ENCODE measurements around the gene C10orf67. TPM values are rescaled to one million over a fixed set of nuclear protein-coding genes. Genes with fewer than 3 reads are reported as not detected.
"Not testable (repeated sequence)": the region's sequence is repeated elsewhere in the genome, so short reads cannot be mapped to it uniquely, and the experiment has no call there.

C10orf67 gene
- total RNA-seq, 3 donors from 2014 or later = 0.29 TPM; not detected in 2

DNA sequence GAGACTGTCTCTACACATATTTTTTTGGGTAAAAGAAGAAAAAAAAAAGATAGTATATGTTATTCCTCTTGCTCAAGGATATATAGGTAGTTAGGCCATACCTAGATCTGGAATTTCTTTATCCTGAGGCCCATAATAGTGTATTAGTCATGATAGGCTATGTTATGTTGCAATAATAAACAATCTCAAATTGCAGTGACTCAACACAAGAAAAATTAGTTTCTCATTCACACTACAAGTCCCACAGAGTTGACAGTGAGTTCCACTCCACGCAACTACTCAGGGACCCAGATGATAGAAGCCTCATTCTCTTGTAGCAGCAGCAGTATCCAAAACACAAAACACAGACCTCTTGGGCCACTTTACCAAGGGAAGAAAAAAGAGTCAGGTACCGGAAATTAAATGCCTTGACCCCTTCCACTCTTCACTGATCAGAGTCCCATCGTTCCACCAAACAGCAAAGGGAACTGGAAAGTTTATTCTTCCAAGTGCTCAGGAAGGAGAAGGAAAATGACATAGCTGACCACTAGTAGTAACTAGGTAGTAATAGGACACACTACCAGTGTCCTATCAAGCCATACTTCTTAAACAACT is 7.4 kb upstream of the C10orf67 start:
- no peak overlapping the region for H3K4me3 ChIP-seq
- no peak for DNase-seq (ENCODE audit: low spot score in 2 of 2)
- H3K4me1 ChIP-seq = no peaks in the 10 kb centered on the region
- no peaks in the 10 kb centered on the region for H3K36me3 ChIP-seq
- no peak for TF ChIP-seq POLR2AphosphoS5 (IDR thresholded peaks at IDR 0.05)
- TF ChIP-seq CTCF (IDR thresholded peaks at IDR 0.05) = no peak
- TF ChIP-seq POLR2A (IDR thresholded peaks at IDR 0.05) = no peak
- H3K27ac ChIP-seq = no peak overlapping the region
- H3K9me3 ChIP-seq = no peaks in the 10 kb centered on the region
- intact Hi-C loops (cut with DNase I; ENCODE audit: low total_unique reads) = no loop called here
- H3K27me3 ChIP-seq = no peaks in the 10 kb centered on the region

DNA sequence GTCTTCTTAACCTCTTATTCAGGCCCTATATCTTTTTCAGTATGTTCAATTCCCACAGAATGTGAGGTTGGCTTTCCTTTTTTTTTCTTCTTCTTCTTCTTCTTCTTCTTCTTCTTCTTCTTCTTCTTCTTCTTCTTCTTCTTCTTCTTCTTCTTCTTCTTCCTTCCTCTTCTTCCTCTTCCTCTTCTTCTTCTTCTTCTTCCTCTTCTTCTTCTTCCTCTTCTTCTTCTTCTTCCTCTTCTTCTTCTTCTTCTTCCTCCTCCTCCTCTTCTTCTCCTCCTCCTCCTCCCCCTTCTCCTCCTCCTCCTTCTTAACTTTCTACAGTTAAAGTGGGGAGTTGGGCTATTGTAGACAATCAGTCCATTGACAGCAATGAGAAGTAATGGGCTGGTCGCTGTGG is 6.1 kb upstream of the C10orf67 start:
- intact Hi-C loops (cut with DNase I; ENCODE audit: low total_unique reads); DNase-seq (ENCODE audit: low spot score in 2 of 2); H3K4me3 ChIP-seq; H3K27me3 ChIP-seq; H3K36me3 ChIP-seq; H3K27ac ChIP-seq; H3K4me1 ChIP-seq; H3K9me3 ChIP-seq: not testable (repeated sequence)

GRCh38 chr10:23345861-23346260 is 1.3 kb upstream of the C10orf67 start:
- Histone ChIP-seq H3K27me3 (peaks cover 0 to 14% of the 10 kb centered on the region in 2 donors), H3K27ac (no peak overlapping the region), H3K36me3 (no peaks in the 10 kb centered on the region), H3K4me3 (no peak overlapping the region), H3K4me1 (no peaks in the 10 kb centered on the region), H3K9me3 (no peaks in the 10 kb centered on the region)
- TF ChIP-seq CTCF (IDR thresholded peaks at IDR 0.05) (no peak), POLR2AphosphoS5 (IDR thresholded peaks at IDR 0.05) (no peak), POLR2A (IDR thresholded peaks at IDR 0.05) (no peak)
- no peak for DNase-seq (ENCODE audit: low spot score in 2 of 2)
- intact Hi-C loops (cut with DNase I; ENCODE audit: low total_unique reads) = no loop called here

DNA sequence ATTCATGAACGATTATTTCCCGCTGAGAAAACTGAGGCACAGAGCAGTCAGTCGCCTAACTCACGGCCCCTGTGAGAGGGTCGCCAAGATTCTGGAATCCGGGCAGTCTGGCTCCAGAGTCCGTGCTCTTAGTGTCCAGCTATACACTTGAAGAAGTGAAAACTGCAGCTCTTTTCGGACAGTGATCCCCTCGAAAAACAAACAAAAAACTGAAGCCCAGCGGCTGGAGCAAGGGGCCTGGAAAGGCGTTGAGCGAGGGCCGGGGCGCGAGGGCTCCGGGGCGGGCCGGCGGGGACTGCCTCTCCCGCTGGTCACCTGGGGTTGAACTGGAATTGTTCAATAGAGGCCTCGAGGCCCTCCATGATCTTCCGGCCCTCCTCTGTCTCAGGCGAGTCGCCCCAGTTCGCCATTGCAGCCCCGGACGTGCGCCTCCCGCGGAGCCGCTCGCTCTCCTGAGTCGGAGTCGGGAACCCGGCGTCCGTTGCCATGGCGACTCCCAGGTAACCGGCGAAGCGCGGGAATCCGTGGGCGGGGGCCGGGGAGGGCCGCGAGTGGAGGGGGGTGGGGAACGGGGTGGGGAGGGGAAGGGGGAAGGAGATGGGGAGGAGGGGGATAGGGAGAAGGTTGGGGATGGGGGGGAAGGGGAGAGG is 881 bp downstream of the C10orf67 start:
- H3K27me3 ChIP-seq = peaks cover 0 to 14% of the 10 kb centered on the region in 2 donors
- H3K27ac ChIP-seq = no peak overlapping the region
- peak overlapping the region; percentile 38 to 70 (median 50) for H3K4me3 ChIP-seq
- no peak for TF ChIP-seq POLR2AphosphoS5 (IDR thresholded peaks at IDR 0.05)
- TF ChIP-seq POLR2A (IDR thresholded peaks at IDR 0.05) = no peak
- no peak for TF ChIP-seq CTCF (IDR thresholded peaks at IDR 0.05)
- intact Hi-C loops (cut with DNase I; ENCODE audit: low total_unique reads) = no loop called here
- peak in 1 of 2 donors; percentile 54 for DNase-seq (ENCODE audit: low spot score in 2 of 2)
- no peaks in the 10 kb centered on the region for H3K4me1 ChIP-seq
- H3K36me3 ChIP-seq = no peaks in the 10 kb centered on the region
- no peaks in the 10 kb centered on the region for H3K9me3 ChIP-seq

DNA sequence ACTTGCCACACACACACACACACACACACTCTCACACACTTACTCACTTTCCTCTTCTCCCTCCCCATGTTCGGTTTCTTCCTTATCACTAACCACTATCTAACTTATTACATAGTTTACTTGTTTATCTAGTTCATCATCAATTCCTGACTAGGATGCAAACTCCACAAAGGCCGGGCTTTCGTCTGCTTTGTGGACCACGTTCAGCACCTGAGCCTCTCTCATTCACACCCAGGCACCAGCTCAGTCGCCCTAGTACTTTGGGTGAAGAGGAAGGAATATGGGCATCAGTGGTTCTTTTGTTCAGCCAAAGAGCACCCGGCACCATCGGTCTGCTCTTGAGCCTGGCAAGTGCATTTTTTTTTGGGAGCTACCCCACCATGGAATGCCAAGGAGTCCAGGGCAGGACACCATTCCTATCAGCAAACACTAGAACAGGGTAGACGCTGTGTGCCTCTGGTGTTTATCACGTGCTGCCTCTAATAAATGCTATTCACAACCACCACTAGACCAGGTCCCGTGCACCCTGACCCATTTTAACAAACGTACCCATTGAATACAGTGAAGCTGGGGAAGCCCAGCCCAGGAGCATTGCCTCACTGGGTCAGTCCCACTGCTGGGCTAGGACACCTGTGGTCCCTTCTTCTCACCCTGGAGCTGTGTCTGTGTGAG is 2.2 kb downstream of the C10orf67 start:
- H3K9me3 ChIP-seq = no peaks in the 10 kb centered on the region
- peaks cover 0 to 14% of the 10 kb centered on the region in 2 donors for H3K27me3 ChIP-seq
- DNase-seq (ENCODE audit: low spot score in 2 of 2) = no peak
- no peak overlapping the region for H3K27ac ChIP-seq
- intact Hi-C loops (cut with DNase I; ENCODE audit: low total_unique reads) = no loop called here
- no peaks in the 10 kb centered on the region for H3K36me3 ChIP-seq
- H3K4me1 ChIP-seq = no peaks in the 10 kb centered on the region
- TF ChIP-seq POLR2AphosphoS5 (IDR thresholded peaks at IDR 0.05) (no peak), CTCF (IDR thresholded peaks at IDR 0.05) (no peak), POLR2A (IDR thresholded peaks at IDR 0.05) (no peak)
- no peak overlapping the region for H3K4me3 ChIP-seq
